Left lung (tissue), 10 donors: ENCODE results near the gene NTM. TPM values are rescaled to one million over a fixed set of nuclear protein-coding genes. Genes with fewer than 3 reads are reported as not detected.

ENCODE experiments used
- ATAC-seq: fragments of 200-7000 bp; cut with Tn5 transposase; one replicate; pipeline ENCODE4 v1.9.1; 2020; ENCODE audit warnings: moderate library complexity
- DNase-seq, 4 donors: peaks; one replicate each; pipeline ENCODE4 v3.0.0-alpha.2; 2013 to 2020
- H3K27ac ChIP-seq, 2 donors: fragments of 200-600 bp; sonication (generic) in 1 of 2; one replicate each; pipeline versions ENCODE4 v1.5.0 to v1.8.0; 2020 to 2021
- H3K27me3 ChIP-seq, 2 donors: fragments of 200-600 bp; sonication (generic) in 1 of 2; one replicate each; pipeline versions ENCODE4 v1.5.0 to v1.8.0; 2020 to 2021
- H3K36me3 ChIP-seq, 2 donors: fragments of 200-600 bp; sonication (generic) in 1 of 2; one replicate each; pipeline versions ENCODE4 v1.5.0 to v1.8.0; 2020 to 2021
- H3K4me1 ChIP-seq, 2 donors: fragments of 200-600 bp; one replicate each; pipeline ENCODE4 v1.8.0; 2021
- H3K4me3 ChIP-seq, 2 donors: fragments of 200-600 bp; sonication (generic) in 1 of 2; one replicate each; pipeline versions ENCODE4 v1.5.0 to v1.8.0; 2020 to 2021; ENCODE audit warnings: mild to moderate bottlenecking in 1 of 2
- H3K9me3 ChIP-seq, 2 donors: fragments of 200-600 bp; sonication (generic) in 1 of 2; one replicate each; pipeline versions ENCODE4 v1.5.0 to v1.8.0; 2020 to 2021
- CTCF ChIP-seq, 2 donors: fragments of 200-600 bp; sonication (generic) in 1 of 2; IDR thresholded peaks; one replicate each; pipeline versions ENCODE4 v1.5.0 to v1.8.0; 2021; ENCODE audit warnings: antibody characterized with exemption in 2 of 2
- intact Hi-C, 2 donors: fragments of 100-400 bp; cut with DNase I; formaldehyde crosslinking; loops; one replicate each; pipeline versions ENCODE4 v1.11.2 to v1.14.2; 2022
- polyA plus RNA-seq, 6 donors: library from polyadenylated mRNA; unstranded; fragments of 120-200 nt; gene quantifications; one replicate each; pipeline ENCODE4 v1.2.1, GENCODE V29; 2013; ENCODE audit not compliant: insufficient read length in 6 of 6
- total RNA-seq, 2 donors: library from RNA; stranded (reverse); fragmentation: NEBNext Ultra II Directional; extraction: Animal tissue kit (Norgen Biotek cat#: 25700); gene quantifications; one replicate each; pipeline ENCODE4 v1.2.1, GENCODE V29; 2021
- donor health status: DM: no; HTN: yes; CAD: no.
- donor health status: DM: no; HTN: no; CAD: no.

NTM gene
- total and polyA plus RNA-seq, 8 donors: 9.5 to 31.0 (median 21.1) TPM

GRCh38 chr11:132238331-132238866 is 868.0 kb downstream of the NTM start:
- no peak overlapping the region for H3K4me3 ChIP-seq
- H3K4me1 ChIP-seq: no peaks in the 10 kb centered on the region
- no peak overlapping the region for H3K27ac ChIP-seq
- no peaks in the 10 kb centered on the region for H3K9me3 ChIP-seq
- ATAC-seq (no peak), DNase-seq (no peak)
- intact Hi-C loops: no loop called here
- no peak for TF ChIP-seq CTCF (IDR thresholded peaks at IDR 0.05)
- H3K36me3 ChIP-seq: no peaks in the 10 kb centered on the region
- H3K27me3 ChIP-seq: no peaks in the 10 kb centered on the region

GRCh38 chr11:132240374-132240773 is 870.0 kb downstream of the NTM start:
- no peak for TF ChIP-seq CTCF (IDR thresholded peaks at IDR 0.05)
- intact Hi-C loops: no loop called here
- Histone ChIP-seq H3K27ac (no peak overlapping the region), H3K4me1 (no peaks in the 10 kb centered on the region), H3K27me3 (no peaks in the 10 kb centered on the region), H3K9me3 (no peaks in the 10 kb centered on the region), H3K4me3 (no peak overlapping the region), H3K36me3 (no peaks in the 10 kb centered on the region)
- DNase-seq (no peak), ATAC-seq (no peak)

- no peak for DNase-seq
- H3K4me1 ChIP-seq: no peaks in the 10 kb centered on the region
- intact Hi-C loops: no loop called here
- H3K27ac ChIP-seq: no peak overlapping the region
- H3K36me3 ChIP-seq: no peaks in the 10 kb centered on the region
- no peaks in the 10 kb centered on the region for H3K9me3 ChIP-seq
- no peak for ATAC-seq
- H3K4me3 ChIP-seq: no peak overlapping the region
- TF ChIP-seq CTCF (IDR thresholded peaks at IDR 0.05): no peak
- H3K27me3 ChIP-seq: no peaks in the 10 kb centered on the region
Observed at GRCh38 chr11:132242632-132243031, 872.2 kb downstream of the NTM start.

- Histone ChIP-seq H3K9me3 (no peaks in the 10 kb centered on the region), H3K4me3 (no peak overlapping the region), H3K27ac (no peak overlapping the region), H3K4me1 (no peaks in the 10 kb centered on the region), H3K36me3 (no peaks in the 10 kb centered on the region), H3K27me3 (no peaks in the 10 kb centered on the region)
- intact Hi-C loops: no loop called here
- no peak for ATAC-seq
- DNase-seq: no peak
- no peak for TF ChIP-seq CTCF (IDR thresholded peaks at IDR 0.05)
Observed at GRCh38 chr11:132244846-132245245, 874.4 kb downstream of the NTM start.

- Histone ChIP-seq H3K27me3 (no peaks in the 10 kb centered on the region), H3K4me3 (no peak overlapping the region), H3K4me1 (no peaks in the 10 kb centered on the region), H3K36me3 (no peaks in the 10 kb centered on the region), H3K27ac (no peak overlapping the region), H3K9me3 (no peaks in the 10 kb centered on the region)
- intact Hi-C loops: no loop called here
- ATAC-seq (no peak), DNase-seq (no peak)
- TF ChIP-seq CTCF (IDR thresholded peaks at IDR 0.05): no peak
Observed at GRCh38 chr11:132245403-132246385, 875.3 kb downstream of the NTM start.
